ENCODE measurements around the gene TBC1D8.

DNA sequence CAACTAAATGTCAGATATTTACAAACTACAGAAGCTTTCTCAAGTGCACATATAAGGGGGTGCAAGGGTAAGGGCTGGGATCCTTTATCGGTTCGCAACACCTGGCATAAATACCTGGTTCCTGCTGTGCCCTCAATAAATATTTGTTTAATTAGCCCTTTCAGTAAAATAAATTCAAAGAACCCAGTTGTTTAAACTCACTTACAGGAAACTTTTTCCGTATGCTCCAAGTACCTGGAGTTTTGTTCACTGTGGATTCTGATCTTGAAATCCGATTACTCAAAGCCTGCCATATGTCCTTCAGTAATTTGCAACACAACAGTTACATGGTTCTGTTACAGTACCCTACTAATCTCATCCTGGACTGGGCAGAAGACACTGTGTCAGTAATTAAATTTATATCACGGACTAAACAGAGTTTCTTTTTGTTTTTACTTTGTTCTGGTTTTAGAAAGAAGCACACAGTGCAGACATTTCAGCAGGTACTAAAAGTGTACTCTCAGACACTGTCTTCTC lies 36.9 kb downstream of the TBC1D8 start:
- TF ChIP-seq, protein P1, sequence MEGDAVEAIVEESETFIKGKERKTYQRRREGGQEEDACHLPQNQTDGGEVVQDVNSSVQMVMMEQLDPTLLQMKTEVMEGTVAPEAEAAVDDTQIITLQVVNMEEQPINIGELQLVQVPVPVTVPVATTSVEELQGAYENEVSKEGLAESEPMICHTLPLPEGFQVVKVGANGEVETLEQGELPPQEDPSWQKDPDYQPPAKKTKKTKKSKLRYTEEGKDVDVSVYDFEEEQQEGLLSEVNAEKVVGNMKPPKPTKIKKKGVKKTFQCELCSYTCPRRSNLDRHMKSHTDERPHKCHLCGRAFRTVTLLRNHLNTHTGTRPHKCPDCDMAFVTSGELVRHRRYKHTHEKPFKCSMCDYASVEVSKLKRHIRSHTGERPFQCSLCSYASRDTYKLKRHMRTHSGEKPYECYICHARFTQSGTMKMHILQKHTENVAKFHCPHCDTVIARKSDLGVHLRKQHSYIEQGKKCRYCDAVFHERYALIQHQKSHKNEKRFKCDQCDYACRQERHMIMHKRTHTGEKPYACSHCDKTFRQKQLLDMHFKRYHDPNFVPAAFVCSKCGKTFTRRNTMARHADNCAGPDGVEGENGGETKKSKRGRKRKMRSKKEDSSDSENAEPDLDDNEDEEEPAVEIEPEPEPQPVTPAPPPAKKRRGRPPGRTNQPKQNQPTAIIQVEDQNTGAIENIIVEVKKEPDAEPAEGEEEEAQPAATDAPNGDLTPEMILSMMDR (IDR thresholded peaks at IDR 0.05): no peak
- no peak for TF ChIP-seq EZH2phosphoT487 (IDR thresholded peaks at IDR 0.05)

Measured in neural progenitor cell (in vitro differentiated cells).